ENCODE data around the gene CHIT1.
A peak's percentile ranks its signal among the peaks of the same experiment; 100 is the strongest.
"Not testable (repeated sequence)": the region's sequence is repeated elsewhere in the genome, so short reads cannot be mapped to it uniquely, and the experiment has no call there.

The CHIT1 gene

DNA sequence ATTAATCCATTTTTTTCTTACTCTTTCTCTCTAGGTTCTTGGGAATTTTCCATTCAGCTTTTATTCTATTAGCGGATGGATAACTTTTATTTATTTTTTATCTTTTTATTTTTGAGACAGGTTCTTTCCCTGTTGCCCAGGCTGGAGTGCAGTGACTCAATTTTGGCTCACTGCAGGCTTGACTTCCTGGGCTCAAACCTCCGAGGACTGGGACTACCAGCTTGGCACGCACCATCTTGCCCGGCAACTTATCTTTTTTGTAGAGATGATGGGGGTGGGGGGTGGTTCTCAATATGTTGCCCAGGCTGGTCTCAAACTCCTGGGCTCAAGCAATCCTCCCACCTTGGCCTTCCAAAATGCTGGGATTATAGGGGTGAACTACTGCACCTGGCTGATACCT is 36.1 kb upstream of the CHIT1 start:
- no peak for DNase-seq

- peak in 1 of 4 experiments; percentile 17 for DNase-seq
Measured at GRCh38 chr1:203264052-203264501, 34.6 kb upstream of the CHIT1 start.

GRCh38 chr1:203263496-203263895 is 34.0 kb upstream of the CHIT1 start:
- peak in 3 of 4 experiments; percentile 28 to 55 (median 45) for DNase-seq

DNA sequence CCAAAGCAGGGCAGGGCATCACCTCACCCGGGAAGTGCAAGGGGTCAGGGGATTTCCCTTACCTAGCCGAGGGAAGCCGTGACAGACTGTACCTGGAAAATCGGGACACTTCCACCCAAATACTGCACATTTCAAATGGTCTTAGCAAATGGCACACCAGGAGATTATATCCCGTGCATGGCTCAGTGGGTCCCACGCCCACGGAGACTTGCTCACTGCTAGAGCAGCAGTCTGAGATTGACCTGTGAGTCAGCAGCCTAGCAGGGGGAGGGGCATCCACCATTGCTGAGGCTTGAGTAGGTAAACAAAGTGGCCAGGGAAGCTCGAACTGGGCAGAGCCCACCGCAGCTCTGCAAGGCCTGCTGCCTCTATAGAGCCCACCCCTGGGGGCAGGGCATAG is 27.2 kb upstream of the CHIT1 start:
- DNase-seq: peak in 2 of 4 experiments; percentile 36 to 50

DNA sequence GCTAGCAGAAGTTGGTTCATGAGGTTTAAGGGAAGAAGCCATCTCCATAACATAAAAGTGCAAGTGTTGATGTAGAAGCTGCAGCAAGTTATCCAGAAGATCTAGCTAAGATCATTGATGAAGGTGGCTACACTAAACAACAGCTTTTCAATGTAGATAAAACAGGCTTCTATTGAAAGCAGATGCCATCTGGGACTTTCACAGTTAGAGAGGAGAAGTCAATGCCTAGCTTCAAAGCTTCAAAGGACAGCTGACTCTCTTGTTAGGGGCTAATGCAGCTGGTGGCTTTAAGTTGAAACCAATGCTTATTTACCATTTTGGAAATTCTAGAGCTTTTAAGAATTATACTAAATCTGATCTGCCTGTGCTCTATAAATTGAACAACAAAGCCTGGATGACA is 25.3 kb upstream of the CHIT1 start:
- DNase-seq: not testable (repeated sequence)

GRCh38 chr1:203252678-203253077 is 23.2 kb upstream of the CHIT1 start:
- no peak for DNase-seq

DNA sequence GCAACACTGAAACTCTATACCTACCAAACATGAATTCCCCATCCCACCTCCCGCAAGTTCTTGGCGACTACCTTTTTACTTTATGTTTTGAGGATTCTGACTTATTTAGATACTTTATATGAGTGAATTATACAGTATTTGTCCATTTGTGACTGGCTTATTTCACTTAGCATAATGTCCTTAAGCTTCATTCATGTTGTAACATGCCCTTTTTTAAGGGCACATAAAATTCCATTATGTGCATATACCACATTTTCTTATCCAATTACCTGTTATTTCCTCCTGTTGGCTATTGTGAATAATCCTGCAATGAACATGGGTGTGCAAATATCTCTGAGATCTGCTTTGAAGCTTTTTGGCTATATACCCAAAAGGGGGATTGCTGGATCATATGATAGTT is 22.0 kb upstream of the CHIT1 start:
- no peak for DNase-seq

GRCh38 chr1:203250911-203251310 is 21.4 kb upstream of the CHIT1 start:
- DNase-seq: no peak

GRCh38 chr1:203244776-203245175 is 15.3 kb upstream of the CHIT1 start:
- DNase-seq: no peak

- not testable (repeated sequence) for DNase-seq
Measured at GRCh38 chr1:203241708-203242107, 12.2 kb upstream of the CHIT1 start.

GRCh38 chr1:203239526-203240305 is 10.2 kb upstream of the CHIT1 start:
- peak; percentile 73 to 90 (median 88) for DNase-seq

- DNase-seq: peak in 3 of 4 experiments; percentile 49 to 69 (median 58)
Measured at GRCh38 chr1:203239081-203239480, 9.6 kb upstream of the CHIT1 start.

DNA sequence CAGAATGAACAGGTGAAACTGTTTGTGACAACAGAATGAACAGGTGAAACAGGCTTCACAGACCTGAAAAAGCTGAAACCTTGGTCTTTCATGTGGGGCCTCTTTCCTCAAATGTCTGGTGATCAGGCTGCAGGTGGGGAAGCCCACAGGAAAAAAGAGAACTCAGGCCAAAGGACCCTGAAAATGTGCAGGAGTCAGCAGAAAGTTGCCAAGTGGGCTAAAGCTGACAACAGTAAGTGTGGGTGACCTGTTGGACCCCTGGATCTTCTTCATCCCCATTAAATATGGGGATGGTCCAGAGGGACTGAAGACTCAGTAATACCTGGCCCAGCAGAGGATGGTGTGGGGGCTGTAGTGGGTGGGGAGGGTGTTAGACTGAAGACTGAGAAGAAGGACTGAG is 9.1 kb upstream of the CHIT1 start:
- peak in 1 of 4 experiments; percentile 25 for DNase-seq

- not testable (repeated sequence) for DNase-seq
Measured at GRCh38 chr1:203234901-203235300, 5.4 kb upstream of the CHIT1 start.

DNA sequence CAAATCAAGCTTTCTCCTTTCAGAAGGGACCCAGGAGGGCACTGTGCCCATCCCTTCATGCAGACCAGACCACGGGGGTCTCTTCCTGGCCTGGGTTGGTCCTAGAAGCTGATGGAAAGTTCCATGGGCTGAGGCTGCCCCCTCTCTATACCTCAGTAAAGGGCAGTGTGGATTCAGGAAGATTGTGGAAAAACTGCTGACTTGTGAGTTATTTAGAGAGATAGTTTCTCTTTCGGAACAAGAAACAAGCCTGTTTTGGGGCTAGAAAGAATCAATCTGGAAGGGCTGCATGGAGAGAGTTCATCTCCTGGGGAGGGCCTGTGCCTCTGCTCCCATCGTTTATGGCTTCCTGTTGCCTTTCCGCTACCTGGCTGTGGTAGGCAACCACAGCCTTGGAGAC is 803 bp downstream of the CHIT1 start:
- no peak for DNase-seq

- peak; percentile 45 to 66 (median 63) for DNase-seq
Measured at GRCh38 chr1:203227371-203228083, 1.9 kb downstream of the CHIT1 start.

- DNase-seq: peak in 3 of 4 experiments; percentile 51 to 56 (median 55)
Measured at GRCh38 chr1:203225071-203225470, 4.4 kb downstream of the CHIT1 start.

- no peak for DNase-seq
Measured at GRCh38 chr1:203223012-203223775, 6.3 kb downstream of the CHIT1 start.

GRCh38 chr1:203219934-203220333 is 9.5 kb downstream of the CHIT1 start:
- DNase-seq: no peak

- no peak for DNase-seq
Measured at GRCh38 chr1:203219171-203219570, 10.3 kb downstream of the CHIT1 start.

GRCh38 chr1:203217668-203218067 is 11.8 kb downstream of the CHIT1 start:
- DNase-seq: no peak

DNA sequence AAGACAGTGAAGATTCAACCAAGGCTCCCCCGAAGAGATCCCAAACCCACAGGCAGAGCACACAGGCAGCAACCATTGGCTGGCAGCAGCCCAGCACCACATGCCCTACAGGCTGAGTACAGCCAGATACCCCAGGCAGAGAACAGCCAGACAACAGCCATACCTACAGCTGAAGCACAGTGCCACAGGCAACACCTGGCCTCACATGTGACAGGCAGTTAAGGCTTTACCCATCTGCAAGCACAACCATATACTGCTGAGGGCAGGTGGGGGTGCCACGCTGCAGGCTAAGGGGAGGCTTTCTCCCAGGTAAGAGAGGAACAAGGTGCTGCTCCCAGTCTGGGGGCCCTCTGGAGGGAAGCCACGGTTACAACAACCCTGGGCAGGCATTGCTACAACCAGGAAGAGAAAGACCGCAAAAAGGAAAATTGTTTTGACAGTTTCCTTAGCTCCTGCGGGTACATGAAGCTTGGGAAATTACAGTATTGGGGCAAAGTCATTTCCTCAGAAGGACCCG is 12.3 kb downstream of the CHIT1 start:
- DNase-seq: peak in 1 of 4 experiments; percentile 46

Data from suppressor macrophage (primary cell).